A549 treated with GW870086 at 1 μM for 4 hours (cell line): Measurements from ENCODE around the gene PSG1. TPM values are rescaled to one million over a fixed set of nuclear protein-coding genes. Genes with fewer than 3 reads are reported as not detected.

Experiments
- total RNA-seq: library from RNA; stranded (reverse); fragments of 200-300 nt; extraction: Qiagen RNA extraction; gene quantifications from 5 replicates; pipeline ENCODE4 v1.2.3, GENCODE V29; 2022; ENCODE audit warnings: low read depth

Gene PSG1
- total RNA-seq: 0.17 to 0.30 TPM (median 0.23 TPM) in 5 replicates

DNA sequence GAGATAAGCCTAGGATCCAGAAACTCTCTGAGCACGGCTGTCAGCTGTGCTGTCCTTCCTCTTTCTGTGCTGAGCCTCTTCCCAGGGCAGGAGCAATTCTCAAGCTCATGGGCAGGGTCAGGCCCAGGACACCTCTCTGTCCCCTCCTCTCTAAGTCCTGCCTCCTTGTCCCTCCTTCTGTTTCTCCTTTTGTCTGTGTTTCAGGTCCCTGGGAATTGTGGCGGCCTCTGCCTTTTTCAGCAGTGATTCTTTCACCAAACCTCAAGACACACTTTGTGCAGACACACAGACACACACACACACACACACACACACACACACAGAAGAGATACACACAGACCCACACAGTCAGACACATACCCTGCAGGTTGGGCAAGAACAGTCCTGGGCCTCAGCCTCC, at the start of gene PSG1:
Gene PSG1, minus strand, starts transcription at position 101 of the 400 bp plus-strand sequence. CDS start 132 bp downstream, outside the sequence.

GRCh38 chr19:42917634-42918033, 38.1 kb upstream of the PSG1 start, which contains the start of gene PSG6:
TSS of gene PSG6 (minus strand) at chr19:42917894. CDS start at chr19:42917792, 102 bp downstream.

Other genes starting within 250 kb of the PSG1 start
- gene PSG3, start 139.2 kb downstream of the PSG1 start, total RNA-seq: 0.07 to 0.20 TPM (median 0.15 TPM) in 4 of 5 replicates, not detected in the other
- 0.11 to 0.30 TPM (median 0.19 TPM) in 5 replicates for gene PSG8, start 114.0 kb downstream of the PSG1 start, total RNA-seq
- gene PSG6, start 38.2 kb upstream of the PSG1 start, total RNA-seq: not detected in 5 replicates
- 0.07 TPM in 1 of 5 replicates, not detected in the others for gene PSG7, start 57.5 kb upstream of the PSG1 start, total RNA-seq
- gene PSG11, start 146.8 kb upstream of the PSG1 start, total RNA-seq: not detected in 5 replicates
- gene PSG2, start 203.0 kb upstream of the PSG1 start, total RNA-seq: not detected in 5 replicates